ENCODE data around the gene CD37. TPM values are rescaled to one million over a fixed set of nuclear protein-coding genes. Genes with fewer than 3 reads are reported as not detected.

Gene CD37
- total RNA-seq, 1 donor from 2014 or later = not detected

- no peak for DNase-seq
Observed at GRCh38 chr19:49383599-49383998, 48.4 kb downstream of the CD37 start.

- DNase-seq = peak; percentile 87
Observed at GRCh38 chr19:49387936-49388372, 52.7 kb downstream of the CD37 start, which contains the start of gene KASH5. KASH5 (plus strand) TSS chr19:49388249; CDS start chr19:49390884, 2,635 bp downstream.

GRCh38 chr19:49389406-49389805 is 54.2 kb downstream of the CD37 start:
- no peak for DNase-seq

Other genes with a start within 250 kb of the CD37 start
- gene SNRNP70, start 250.0 kb upstream of the CD37 start, total RNA-seq = 142 and 166 TPM in 2 replicates
- 0.56 and 0.68 TPM in 2 replicates for gene LIN7B, start 221.0 kb upstream of the CD37 start, total RNA-seq
- gene C19orf73, start 216.3 kb upstream of the CD37 start, total RNA-seq = 0.65 and 1.4 TPM in 2 replicates
- 4.0 and 12.9 TPM in 2 replicates for gene PPFIA3, start 215.9 kb upstream of the CD37 start, total RNA-seq
- not detected in 2 replicates for gene HRC, start 180.0 kb upstream of the CD37 start, total RNA-seq
- 20.9 and 25.7 TPM in 2 replicates for gene TRPM4, start 177.6 kb upstream of the CD37 start, total RNA-seq
- gene SLC6A16, start 10.2 kb upstream of the CD37 start, total RNA-seq = 0.28 and 1.0 TPM in 2 replicates
- 74.7 and 101 TPM in 2 replicates for gene TEAD2, start 27.0 kb downstream of the CD37 start, total RNA-seq
- gene DKKL1, start 28.5 kb downstream of the CD37 start, total RNA-seq = 0.33 TPM in 1 of 2 replicates, not detected in the other
- gene KASH5, start 52.8 kb downstream of the CD37 start, total RNA-seq = not detected in 2 replicates
- gene PTH2, start 88.0 kb downstream of the CD37 start, total RNA-seq = not detected in 2 replicates
- gene GFY, start 90.0 kb downstream of the CD37 start, total RNA-seq = not detected in 2 replicates
- 0.17 and 0.42 TPM in 2 replicates for gene SLC17A7, start 106.1 kb downstream of the CD37 start, total RNA-seq
- gene PIH1D1, start 116.4 kb downstream of the CD37 start, total RNA-seq = 143 and 169 TPM in 2 replicates
- gene ALDH16A1, start 117.8 kb downstream of the CD37 start, total RNA-seq = 55.3 and 82.5 TPM in 2 replicates
- 1.2 and 1.6 TPM in 2 replicates for gene FLT3LG, start 138.8 kb downstream of the CD37 start, total RNA-seq
- 2,583 and 3,504 TPM in 2 replicates for gene RPL13A, start 152.2 kb downstream of the CD37 start, total RNA-seq
- 2,205 and 5,498 TPM in 2 replicates for gene RPS11, start 161.0 kb downstream of the CD37 start, total RNA-seq
- 77.9 and 241 TPM in 2 replicates for gene FCGRT, start 177.3 kb downstream of the CD37 start, total RNA-seq
- gene RCN3, start 192.6 kb downstream of the CD37 start, total RNA-seq = 6.7 and 24.8 TPM in 2 replicates
- gene NOSIP, start 245.2 kb downstream of the CD37 start, total RNA-seq = 90.4 and 98.7 TPM in 2 replicates
- 6.1 and 7.5 TPM in 2 replicates for gene PRRG2, start 245.9 kb downstream of the CD37 start, total RNA-seq